MM.1S (cell line): Measurements from ENCODE around the gene MOXD1.

Source experiments
- CTCF ChIP-seq: fragments of 300-600 bp; sonication (generic); IDR thresholded peaks from 2 replicates; pipeline ENCODE4 v1.5.1; 2016; ENCODE audit warnings: antibody characterized with exemption, low read length, mixed read lengths
- EZH2 ChIP-seq: fragments of 300-600 bp; sonication (generic); optimal IDR thresholded peaks from 2 replicates; pipeline ENCODE3; 2017; ENCODE audit warnings: low read depth, mild to moderate bottlenecking, antibody characterized with exemption, low read length, mixed read lengths

DNA sequence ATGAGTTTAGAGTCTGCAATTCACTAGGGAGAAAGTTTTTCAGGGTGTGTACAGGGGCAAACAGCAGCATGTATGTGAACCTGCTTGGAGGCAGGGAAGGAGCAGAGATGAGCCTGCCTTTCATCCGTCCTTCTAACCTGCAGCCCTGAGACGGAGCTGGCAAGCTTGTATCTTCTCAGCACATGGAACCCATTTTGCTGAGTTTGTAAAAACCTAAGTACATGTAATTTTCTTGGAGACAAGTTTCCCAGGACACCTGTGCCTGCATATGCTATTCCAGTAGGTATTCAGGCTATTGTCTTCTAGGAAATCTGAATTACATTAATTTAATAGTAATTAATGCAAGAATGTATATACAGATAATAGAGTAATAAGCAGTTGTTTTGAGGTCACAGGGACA is 28.8 kb upstream of the MOXD1 start:
- TF ChIP-seq CTCF (no peak), EZH2 (no peak)
